ENCODE results near the gene FIGNL2.

Gene FIGNL2

GRCh38 chr12:51873251-51873994 is 24.9 kb upstream of the FIGNL2 start:
- ATAC-seq, result no peak

DNA sequence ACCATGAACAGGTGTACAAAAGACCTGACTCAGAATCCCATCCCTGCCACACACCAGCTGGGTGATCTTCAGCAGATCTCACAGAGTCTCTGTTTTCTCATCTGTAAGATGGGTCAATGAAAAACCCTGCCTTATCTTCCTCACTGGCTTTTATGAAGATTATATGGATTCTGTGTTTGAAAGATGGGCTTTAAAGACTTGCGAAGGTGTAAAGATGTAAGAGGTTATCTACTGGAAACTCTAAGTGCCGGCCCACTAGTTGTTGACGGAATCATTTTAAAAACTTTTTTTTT is 24.1 kb upstream of the FIGNL2 start:
- ATAC-seq, result no peak

DNA sequence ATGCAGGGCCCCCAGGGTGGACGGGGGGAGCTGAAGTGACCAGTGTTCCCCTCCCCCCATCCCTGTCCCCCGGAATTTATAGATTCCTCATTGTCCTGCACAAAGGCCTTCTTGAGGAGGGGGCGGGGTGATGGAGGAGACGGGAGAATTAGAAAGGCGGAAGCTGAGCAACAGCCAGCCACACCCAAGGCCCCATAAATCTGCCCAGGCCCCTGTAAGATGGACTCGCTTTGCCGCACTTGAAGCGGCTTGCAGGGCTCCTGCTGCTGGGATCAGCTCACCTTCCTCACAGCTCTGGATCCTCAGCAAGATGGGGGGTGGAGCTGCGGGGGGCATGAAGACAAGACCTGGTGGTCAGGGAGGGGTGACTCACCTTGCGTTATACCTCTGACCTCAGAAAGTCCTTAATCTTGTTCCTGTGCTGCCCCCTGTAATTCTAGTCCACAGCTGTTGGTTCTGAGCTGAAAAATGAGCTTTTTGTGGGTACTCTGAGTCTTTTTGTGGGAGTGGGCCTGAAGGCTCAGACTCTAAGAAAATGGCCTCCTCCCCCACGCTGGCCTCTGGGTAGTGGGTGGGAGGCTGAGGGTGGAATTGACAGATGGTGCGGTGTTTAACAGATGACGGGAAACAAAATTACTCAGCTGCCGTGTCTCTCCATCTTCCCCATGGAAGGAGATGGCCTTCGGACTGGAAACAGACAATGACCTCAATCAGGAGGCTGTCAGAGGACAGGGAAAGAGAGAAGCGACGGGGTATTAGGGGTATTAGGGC is 23.6 kb upstream of the FIGNL2 start:
- no peak for ATAC-seq

- ATAC-seq, result no peak
Measured at GRCh38 chr12:51871126-51871525, 22.6 kb upstream of the FIGNL2 start.

- no peak for ATAC-seq
Measured at GRCh38 chr12:51870504-51870903, 22.0 kb upstream of the FIGNL2 start.

GRCh38 chr12:51869931-51870330 is 21.4 kb upstream of the FIGNL2 start:
- no peak for ATAC-seq

DNA sequence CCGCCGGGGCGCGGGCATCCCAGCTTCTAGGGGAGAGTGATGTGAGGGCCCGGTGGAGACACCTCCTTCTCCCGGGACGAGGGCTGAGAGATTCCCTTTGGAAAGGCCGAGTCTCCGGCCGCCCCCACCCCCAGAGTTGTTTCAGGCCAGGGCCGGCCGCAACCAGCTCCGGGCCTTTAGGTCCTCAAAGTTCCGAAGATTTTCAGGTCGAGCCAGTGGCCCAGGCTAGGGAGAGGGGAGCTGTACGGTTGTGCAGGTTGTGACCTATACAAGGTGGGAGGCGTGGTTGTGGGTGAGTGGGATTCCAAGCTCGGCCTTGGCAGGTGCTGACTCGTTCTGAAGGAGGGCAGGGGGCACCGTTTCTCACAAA is 21.0 kb upstream of the FIGNL2 start:
- no peak for ATAC-seq

DNA sequence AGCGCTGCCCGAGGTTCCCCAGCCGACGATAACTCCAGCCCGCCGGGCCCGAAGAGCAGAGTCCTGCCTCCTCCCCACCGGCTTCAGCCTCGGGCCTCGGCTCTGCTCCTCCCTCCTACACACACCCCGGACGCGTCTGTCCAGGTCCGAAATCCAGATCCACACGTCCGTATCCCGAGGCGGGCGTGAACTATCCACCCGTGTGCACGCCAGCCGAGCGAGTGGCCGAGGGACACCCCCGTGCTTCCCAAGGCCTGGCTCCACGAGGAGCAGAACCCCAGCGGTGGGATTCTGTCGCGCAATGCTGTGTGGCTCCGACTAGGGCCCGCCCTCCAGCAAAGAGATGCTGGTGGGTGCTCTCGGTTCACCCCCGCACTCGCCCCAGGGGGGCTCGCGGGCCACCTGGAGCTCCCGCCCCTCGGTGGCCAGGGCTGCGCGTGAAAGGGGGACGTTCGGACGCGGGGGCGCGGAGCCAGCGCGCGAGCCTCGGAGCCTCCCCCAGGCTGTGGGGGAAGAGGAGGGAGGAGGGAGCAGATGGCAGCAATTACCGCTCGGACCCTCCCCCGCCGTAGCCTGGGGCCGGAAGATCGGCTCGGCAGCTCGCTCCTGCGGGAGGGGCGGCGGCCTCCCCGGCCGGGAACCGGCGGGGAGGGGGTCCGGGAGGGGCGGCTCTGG is 20.4 kb upstream of the FIGNL2 start:
- peak in 1 of 2 donors; percentile 29 for ATAC-seq

GRCh38 chr12:51867796-51868428 is 19.4 kb upstream of the FIGNL2 start:
- ATAC-seq, result no peak

DNA sequence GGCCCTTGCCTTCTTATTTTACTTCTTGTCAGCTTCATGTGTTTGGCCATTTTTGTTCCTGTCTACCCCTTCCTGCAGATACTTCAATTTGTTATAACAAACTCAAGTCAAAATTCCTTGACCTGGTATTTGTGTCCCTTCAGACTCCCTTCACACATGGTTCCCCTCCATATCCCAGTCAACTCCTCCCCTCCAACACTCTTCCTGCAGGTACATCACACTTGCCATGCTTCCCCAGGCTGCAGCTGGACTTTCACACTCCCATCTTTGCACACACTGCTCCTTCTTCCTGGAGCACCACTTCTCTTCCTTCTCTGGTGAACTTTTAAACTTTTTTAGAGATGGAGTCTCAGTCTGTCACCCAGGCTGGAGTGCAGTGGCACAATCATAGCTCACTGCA is 18.9 kb upstream of the FIGNL2 start:
- ATAC-seq, result no peak

DNA sequence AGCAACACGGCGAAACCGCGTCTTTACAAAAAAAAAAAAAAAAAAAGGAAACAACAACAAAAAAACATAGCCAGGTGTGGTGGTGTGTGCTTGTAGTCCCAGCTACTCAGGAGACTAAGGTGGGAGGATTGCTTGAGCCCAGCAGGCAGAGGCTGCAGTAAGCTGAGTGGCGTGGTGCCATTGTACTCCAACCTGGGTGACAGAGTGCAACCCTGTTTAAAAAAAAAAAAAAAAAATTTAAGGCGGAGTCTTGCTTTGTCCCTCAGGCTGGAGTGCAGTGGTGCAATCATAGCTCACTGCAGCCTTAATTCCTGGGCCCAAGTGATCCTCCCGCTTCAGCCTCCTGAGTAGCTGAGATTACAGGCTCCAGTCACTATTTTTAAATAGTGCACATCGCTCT is 18.2 kb upstream of the FIGNL2 start:
- ATAC-seq, result no peak

DNA sequence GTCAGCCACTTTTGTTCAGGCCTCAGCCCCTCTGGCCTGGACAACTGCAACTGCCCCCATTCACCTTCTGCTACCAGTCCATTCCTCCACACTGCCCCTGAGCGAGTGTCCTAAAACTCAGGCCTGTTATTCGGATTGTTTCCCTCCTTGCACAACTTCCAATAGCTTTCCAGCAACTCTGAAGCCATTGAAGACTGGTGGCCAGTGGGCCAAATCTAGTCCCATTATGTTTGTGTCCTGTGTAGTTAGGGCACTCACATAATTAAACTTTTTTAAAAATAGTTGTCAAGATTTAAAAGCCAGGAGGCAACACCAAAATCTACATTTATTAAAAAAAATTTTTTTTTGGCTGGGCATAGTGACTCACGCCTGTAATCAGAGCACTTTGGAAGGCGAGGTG is 17.8 kb upstream of the FIGNL2 start:
- ATAC-seq, result no peak

DNA sequence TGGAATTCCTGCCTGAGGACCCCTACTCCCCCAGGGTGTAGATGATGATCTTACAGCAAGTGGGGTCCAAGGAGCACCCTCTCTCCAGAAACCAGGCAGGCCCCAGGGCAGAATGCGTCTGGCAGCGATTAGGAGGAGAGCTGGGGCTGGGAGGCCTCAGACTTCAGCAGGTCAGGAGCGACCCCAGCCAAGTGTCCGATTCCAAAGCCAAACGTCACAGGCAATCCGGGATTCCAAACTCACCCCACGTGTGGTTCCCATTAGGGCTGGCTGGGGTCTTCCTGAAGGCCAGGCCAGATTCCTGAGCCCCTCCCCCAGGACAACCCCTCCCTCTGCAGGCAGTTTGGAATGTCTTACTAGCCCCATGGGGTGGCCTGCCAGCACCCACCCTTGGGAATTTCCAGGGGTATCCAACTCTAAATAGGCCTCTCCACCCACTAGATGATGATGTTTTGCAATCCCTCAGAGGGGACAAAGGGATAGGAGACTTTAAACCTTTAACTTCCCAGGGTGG is 17.3 kb upstream of the FIGNL2 start:
- ATAC-seq, result no peak

DNA sequence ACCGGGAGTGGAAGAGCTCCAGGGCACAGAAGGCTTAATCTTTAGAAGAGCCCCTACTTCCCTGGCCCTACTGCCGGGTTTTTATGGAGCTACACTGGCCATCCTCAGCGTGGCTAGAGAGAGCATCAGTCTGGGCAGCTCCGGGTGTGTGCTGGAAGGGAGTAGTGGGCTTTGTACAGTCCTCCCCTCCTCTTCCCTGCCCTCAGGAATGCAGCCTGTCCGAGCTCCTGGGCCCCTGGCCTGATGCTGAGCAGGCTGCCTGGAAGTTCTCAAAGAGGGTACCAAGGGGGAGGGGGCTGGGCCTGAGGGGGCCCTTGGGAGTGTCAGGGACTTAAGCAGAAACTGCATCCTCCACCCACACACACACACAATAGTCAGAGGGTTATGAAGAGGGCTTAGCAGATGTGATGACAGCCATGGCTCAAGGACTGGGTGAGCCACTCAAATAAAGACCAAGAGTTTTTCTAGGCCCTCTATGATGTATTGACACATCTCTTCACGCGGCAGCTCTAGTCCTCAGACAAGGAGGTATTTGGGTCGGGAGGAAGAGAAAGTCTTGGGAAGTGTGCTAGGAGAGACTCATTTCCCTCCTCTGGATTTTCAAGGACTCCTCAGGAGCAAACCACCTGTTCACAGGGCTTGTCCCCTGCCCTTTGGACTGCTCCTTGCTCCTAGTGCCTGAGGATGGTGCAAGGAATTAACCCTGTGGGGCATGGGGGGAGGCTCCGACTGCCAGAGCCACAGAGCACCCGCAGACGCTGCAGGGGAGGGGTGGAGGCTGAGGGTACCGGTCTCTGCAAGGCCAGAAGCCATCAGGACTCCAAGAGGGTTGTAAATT is 16.5 kb upstream of the FIGNL2 start:
- ATAC-seq, result no peak

DNA sequence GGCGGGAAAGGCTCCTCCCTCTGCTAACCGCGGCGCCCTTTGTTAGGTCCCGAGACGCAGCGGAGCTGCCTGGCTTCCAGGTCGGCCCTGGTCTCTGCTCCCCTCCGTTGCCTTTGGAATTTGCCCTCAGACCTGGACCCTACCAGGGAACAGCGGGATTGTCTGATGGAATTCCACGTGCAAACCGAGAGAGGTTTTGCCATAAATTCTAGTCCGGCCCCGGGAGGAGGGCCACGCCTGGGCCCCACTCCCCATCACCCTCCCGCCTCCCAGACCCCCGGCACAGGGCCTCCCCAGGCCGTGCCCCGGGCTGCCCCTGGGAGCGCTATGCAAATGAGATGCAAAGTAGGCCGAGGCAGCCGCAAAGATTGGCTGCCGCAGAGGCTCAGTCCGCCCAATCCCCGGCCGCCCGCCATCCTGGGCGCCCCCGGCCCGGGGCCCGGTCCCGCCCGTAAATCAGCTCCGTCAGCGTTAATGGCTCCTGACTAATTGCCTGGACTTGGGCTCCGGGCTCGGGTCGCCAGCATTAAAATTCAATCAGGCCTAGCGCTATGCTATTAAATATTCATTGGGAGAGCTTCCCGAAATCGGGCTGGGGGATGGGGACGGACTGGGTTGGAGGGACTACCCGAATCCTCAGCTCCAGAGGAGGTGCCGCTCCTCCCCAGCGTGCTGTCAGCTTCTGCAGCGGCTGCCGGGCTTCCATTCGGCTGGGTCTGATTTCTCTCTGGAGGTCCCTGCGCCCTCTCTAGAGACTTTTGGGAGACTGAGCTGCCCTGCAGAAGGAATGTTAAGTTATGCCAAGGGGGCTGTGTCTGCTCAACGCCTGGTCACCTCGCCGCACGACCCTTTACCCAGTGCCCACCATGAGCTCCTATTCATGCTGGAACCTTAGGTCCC is 15.7 kb upstream of the FIGNL2 start:
- peak; percentile 44 to 62 for ATAC-seq

DNA sequence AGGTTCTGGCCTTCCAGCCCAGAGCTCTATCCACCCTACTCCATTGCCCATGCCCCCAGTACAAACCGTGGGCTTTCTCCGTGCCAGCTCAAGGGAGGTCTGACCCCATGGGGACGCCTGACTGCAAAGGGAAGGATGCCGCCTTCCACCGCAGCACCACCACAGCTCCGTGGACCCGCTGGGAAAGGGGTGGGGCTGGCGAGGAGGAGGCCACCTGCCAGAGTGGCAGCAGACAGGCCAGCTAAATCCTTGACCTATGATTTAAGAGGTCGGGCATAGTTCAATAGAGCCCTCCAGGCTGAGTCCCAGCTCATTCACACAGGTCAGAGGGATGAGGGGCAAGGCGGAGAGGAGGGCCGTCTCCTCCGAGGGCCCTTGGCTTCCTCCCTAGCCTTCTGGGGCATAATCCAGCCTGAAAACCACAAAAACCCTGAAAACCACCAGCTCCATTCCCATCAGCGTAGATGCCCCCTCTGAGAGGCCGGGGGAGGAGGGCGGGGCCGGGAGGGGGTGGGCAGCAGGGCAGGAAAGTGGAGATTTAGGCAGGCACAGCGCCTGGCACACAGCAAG is 14.9 kb upstream of the FIGNL2 start:
- ATAC-seq, result no peak

GRCh38 chr12:51862947-51863346 is 14.4 kb upstream of the FIGNL2 start:
- no peak for ATAC-seq

- ATAC-seq, result no peak
Measured at GRCh38 chr12:51860986-51861385, 12.5 kb upstream of the FIGNL2 start.

DNA sequence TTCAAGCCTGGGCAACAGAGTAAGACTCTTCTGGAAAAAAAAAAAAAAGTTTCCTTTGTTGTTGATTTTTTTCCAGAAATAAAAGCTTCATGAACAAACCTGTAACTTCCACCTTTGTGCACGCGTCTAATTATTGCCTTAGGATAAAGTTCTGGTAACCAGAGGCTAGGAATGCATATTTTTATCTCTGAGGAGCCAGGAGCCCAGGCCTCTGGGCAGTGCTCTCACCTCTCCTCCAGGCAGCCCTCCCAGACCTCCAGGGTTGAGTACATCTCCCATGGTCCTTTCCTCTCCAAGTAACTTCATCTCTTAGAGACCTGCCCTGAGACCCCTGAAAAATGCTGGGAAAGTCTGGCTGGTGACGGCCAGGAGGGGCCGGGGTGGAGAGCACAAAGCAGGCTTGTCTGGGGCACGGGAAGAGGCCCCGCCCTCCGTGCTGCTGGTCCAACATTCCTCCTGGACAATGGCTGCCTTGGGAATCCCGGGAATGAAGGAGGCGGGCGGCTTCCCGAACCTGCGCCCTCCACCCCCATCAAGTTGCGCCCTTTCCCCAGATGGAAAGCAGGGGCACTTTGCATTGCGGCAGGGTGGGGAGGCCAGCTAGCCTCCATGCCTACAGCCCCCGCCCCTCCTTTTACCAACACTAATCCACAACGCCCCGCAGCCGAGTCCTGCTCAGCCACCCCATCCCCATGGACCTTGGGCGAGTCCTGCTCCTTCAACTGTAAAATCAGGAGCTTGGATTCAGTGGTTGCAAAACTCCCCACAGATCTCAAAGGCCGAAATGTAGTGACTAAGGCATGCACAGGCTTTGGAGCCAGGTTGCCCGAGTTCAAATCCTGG is 7.3 kb upstream of the FIGNL2 start:
- no peak for ATAC-seq

Measured in activated CD4-positive, CD25-positive, alpha-beta regulatory T cell treated with anti-CD3 and anti-CD28 coated beads, Interleukin-2, amount 50 U/mL, for 24 hours (primary cell).